VCaP (cell line): ENCODE measurements around the gene RFXAP.
A peak's percentile ranks its signal among the peaks of the same experiment; 100 is the strongest.

Source experiments
- H3K27ac ChIP-seq: fragments of 450-650 bp; 2 replicates; pipeline ENCODE4 v1.5.1; 2017
- CTCF ChIP-seq: fragments of 450-650 bp; conservative IDR thresholded peaks from 2 replicates; pipeline ENCODE4 v1.5.1; 2017; ENCODE audit warnings: mild to moderate bottlenecking, moderate library complexity

Gene RFXAP

GRCh38 chr13:36817996-36818803 lies 822 bp upstream of the RFXAP start:
- TF ChIP-seq CTCF: peak; percentile 31
- H3K27ac ChIP-seq: peak overlapping the region; percentile 82; the same call in 1 of the 2 replicates

- TF ChIP-seq CTCF: no peak
- peak overlapping the region; percentile 82 for H3K27ac ChIP-seq
Observed at GRCh38 chr13:36819739-36820090, 693 bp downstream of the RFXAP start.

DNA sequence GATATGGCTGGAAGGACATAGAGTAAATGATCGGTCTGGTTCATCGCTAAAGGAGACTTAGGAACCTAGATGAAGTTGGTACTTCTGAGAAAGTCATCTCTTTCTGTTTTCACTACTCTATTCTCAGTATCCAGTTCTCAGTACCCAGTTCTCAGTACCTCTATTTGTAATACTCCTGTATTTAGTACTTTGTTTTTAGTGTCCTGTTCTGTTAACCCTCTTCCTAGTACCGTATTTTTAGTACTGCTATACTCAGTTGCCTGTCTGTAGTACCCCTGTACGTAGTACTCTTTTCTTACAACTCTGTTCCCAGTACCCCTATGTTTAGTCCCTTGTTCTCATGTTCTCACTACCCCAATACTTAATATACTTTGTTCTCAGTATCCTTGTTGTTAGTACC lies 1.2 kb downstream of the RFXAP start:
- H3K27ac ChIP-seq: peak overlapping the region; percentile 82; the same call in 1 of the 2 replicates
- TF ChIP-seq CTCF: no peak

DNA sequence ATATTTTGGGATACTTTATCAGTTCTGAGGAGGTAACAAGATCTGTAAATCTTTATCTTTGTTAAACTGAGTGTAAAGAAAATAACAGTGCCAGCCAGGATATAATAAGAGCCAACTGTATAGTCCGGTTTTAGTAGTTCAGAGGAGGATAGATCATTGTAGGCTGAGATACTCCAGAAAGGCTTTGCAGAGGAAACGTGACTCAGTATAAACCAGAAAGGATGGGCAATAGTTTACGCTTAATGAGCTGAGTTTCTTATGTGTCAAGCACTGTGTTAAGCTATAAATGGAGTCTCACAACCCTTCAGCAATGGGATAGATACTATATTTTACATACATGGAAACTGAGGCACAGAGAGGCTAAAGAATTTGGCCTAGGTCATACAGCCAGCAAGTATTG lies 3.8 kb downstream of the RFXAP start:
- no peak overlapping the region for H3K27ac ChIP-seq

GRCh38 chr13:36829753-36830152 lies 10.7 kb downstream of the RFXAP start:
- TF ChIP-seq CTCF: no peak
- no peak overlapping the region for H3K27ac ChIP-seq

More for the DNA sequence above, 3.8 kb downstream of the RFXAP start:
- TF ChIP-seq CTCF: no peak

DNA sequence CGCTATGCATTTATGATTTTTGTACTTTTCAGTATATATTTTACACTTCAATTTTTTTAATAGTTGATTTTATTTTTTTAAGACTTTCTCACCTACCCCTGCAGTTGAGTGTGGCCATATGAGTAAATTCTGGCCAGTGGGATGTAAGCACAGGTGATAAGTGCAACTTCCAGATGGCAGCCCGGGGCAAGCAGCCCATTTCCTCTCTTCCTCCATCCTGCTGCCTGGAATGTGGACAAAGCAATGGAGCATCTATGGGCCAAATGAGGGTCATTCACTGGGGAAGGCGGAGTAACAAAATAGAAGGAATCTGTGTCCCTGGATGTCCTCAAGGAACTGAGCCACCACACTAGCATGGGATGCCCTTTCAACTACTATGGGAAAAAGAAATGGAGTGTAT lies 12.3 kb downstream of the RFXAP start:
- TF ChIP-seq CTCF: no peak

DNA sequence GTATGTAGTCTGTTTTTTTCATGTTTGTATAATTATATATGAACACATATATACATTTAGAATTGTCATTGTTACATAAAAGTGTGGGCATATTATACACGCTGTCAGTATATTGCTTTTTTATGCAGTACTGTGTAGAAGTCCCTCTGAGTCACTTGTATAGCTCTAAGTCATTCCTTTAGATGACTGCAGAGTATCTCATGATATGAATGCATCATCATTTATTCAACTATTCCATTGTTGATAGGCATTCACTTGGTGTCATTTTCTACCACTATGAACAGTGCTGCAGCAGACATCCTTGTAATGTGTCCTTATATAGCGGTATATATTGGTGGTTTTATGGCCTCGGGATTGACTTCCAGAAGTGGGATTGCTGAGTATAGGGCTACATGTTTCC lies 15.3 kb downstream of the RFXAP start:
- TF ChIP-seq CTCF: no peak
- H3K27ac ChIP-seq: no peak overlapping the region

More for the DNA sequence above, 12.3 kb downstream of the RFXAP start:
- no peak overlapping the region for H3K27ac ChIP-seq
